GM18858 (cell line): ENCODE results near the gene GTF2A1L.

Experiments used
- ATAC-seq: cut with Tn5 transposase; IDR thresholded peaks from one replicate; pipeline ENCODE4 v1.9.1; 2021; ENCODE audit not compliant: unreplicated experiment

The GTF2A1L gene

GRCh38 chr2:48728840-48729239 lies 111.2 kb downstream of the GTF2A1L start:
- ATAC-seq, result no peak
